Neural cell (in vitro differentiated cells): ENCODE measurements around the gene TRPT1. TPM values are rescaled to one million over a fixed set of nuclear protein-coding genes. Genes with fewer than 3 reads are reported as not detected.

Experiments
- H2AFZ ChIP-seq: fragments of 200-600, 300-800 bp; sonication (generic), shearing (Covaris generic); 2 replicates; pipeline ENCODE4 v1.6.0; 2014; ENCODE audit warnings: low read depth, mild to moderate bottlenecking, antibody characterized with exemption, low read length, moderate library complexity
- H3F3A ChIP-seq: fragments of 200-600 bp; shearing (Covaris generic); 2 replicates; pipeline ENCODE4 v1.6.1; 2016; ENCODE audit warnings: mild to moderate bottlenecking, moderate library complexity, mixed read lengths, antibody characterized with exemption, low read length; ENCODE audit not compliant: insufficient read depth, poor library complexity, severe bottlenecking
- H3K27ac ChIP-seq: fragments of 200-600, 300-800 bp; sonication (generic), shearing (Covaris generic); 2 replicates; pipeline ENCODE4 v1.5.1; 2014; ENCODE audit warnings: mild to moderate bottlenecking, low read length, moderate library complexity
- H3K27me3 ChIP-seq: fragments of 300-800, 200-600 bp; sonication (generic), shearing (Covaris generic); 2 replicates; pipeline ENCODE4 v1.6.0; 2014; ENCODE audit warnings: mild to moderate bottlenecking, low read depth, low read length, moderate library complexity; ENCODE audit not compliant: insufficient read depth
- H3K36me3 ChIP-seq: fragments of 300-800, 200-600 bp; sonication (generic), shearing (Covaris generic); 2 replicates; pipeline ENCODE4 v1.5.1; 2014; ENCODE audit warnings: mild to moderate bottlenecking, antibody characterized with exemption, low read length, moderate library complexity; ENCODE audit not compliant: insufficient read depth
- H3K4me2 ChIP-seq: fragments of 300-800, 200-600 bp; sonication (generic), shearing (Covaris generic); 2 replicates; pipeline ENCODE4 v1.6.0; 2014; ENCODE audit warnings: mild to moderate bottlenecking, low read length
- H3K4me3 ChIP-seq: fragments of 300-800, 200-600 bp; sonication (generic), shearing (Covaris generic); 2 replicates; pipeline ENCODE4 v1.5.1; 2014; ENCODE audit warnings: mild to moderate bottlenecking, low read length, moderate library complexity
- H3K79me2 ChIP-seq: fragments of 200-600 bp; shearing (Covaris generic); replicated peaks from 2 replicates; pipeline ENCODE4 v1.6.0; 2014; ENCODE audit warnings: mild to moderate bottlenecking, low read length, moderate library complexity; ENCODE audit not compliant: insufficient read depth
- H3K9ac ChIP-seq: fragments of 300-800, 200-600 bp; sonication (generic), shearing (Covaris generic); 2 replicates; pipeline ENCODE4 v1.6.1; 2016; ENCODE audit warnings: mild to moderate bottlenecking, low read length, mixed read lengths
- H3K9me2 ChIP-seq: fragments of 200-600 bp; shearing (Covaris generic); 2 replicates; pipeline ENCODE4 v1.6.1; 2016; ENCODE audit warnings: mild to moderate bottlenecking, low read length, mixed read lengths; ENCODE audit not compliant: insufficient read depth
- H3K9me3 ChIP-seq: fragments of 200-600, 300-800 bp; sonication (generic), shearing (Covaris generic); 2 replicates; pipeline ENCODE4 v1.6.1; 2016; ENCODE audit warnings: mild to moderate bottlenecking, mixed run types, low read length, moderate library complexity, mixed read lengths
- H4K20me1 ChIP-seq: fragments of 200-600 bp; shearing (Covaris generic); 2 replicates; pipeline ENCODE4 v1.6.1; 2016; ENCODE audit warnings: mild to moderate bottlenecking, mixed run types; ENCODE audit not compliant: insufficient read depth
- EP300 ChIP-seq: fragments of 450-650 bp; conservative IDR thresholded peaks from 2 replicates; pipeline ENCODE4 v1.6.1; 2014; ENCODE audit warnings: antibody characterized with exemption, mild to moderate bottlenecking, moderate library complexity; ENCODE audit not compliant: poor library complexity, severe bottlenecking
- EZH2 ChIP-seq: fragments of 200-600, 300-800 bp; shearing (Covaris generic), sonication (generic); IDR thresholded peaks from 2 replicates; pipeline ENCODE4 v1.6.1; 2014; ENCODE audit warnings: antibody characterized with exemption, low read length, borderline replicate concordance, mild to moderate bottlenecking; ENCODE audit not compliant: insufficient read depth, poor library complexity, severe bottlenecking
- MXI1 ChIP-seq: fragments of 450-650 bp; conservative IDR thresholded peaks from 2 replicates; pipeline ENCODE4 v1.6.1; 2014; ENCODE audit warnings: antibody characterized with exemption, mild to moderate bottlenecking; ENCODE audit not compliant: poor library complexity, severe bottlenecking
- POLR2AphosphoS5 ChIP-seq: IDR thresholded peaks from 2 replicates; pipeline ENCODE4 v1.6.1; 2012
- RAD21 ChIP-seq: fragments of 450-650 bp; conservative IDR thresholded peaks from 2 replicates; pipeline ENCODE4 v1.6.1; 2014; ENCODE audit warnings: antibody characterized with exemption, mild to moderate bottlenecking, moderate library complexity
- REST ChIP-seq: IDR thresholded peaks from 2 replicates; pipeline ENCODE4 v1.6.1; 2012; ENCODE audit warnings: borderline replicate concordance
- SMC3 ChIP-seq: fragments of 450-650 bp; conservative IDR thresholded peaks from 2 replicates; pipeline ENCODE4 v1.6.1; 2014; ENCODE audit warnings: antibody characterized with exemption, mild to moderate bottlenecking, moderate library complexity; ENCODE audit not compliant: poor library complexity
- TAF1 ChIP-seq: IDR thresholded peaks from 2 replicates; pipeline ENCODE4 v1.6.1; 2012; ENCODE audit warnings: low read depth
- polyA plus RNA-seq: library from polyadenylated mRNA; depleted of rRNA; stranded (reverse); fragments of >200 nt; gene quantifications from 2 replicates; pipeline ENCODE4 v1.2.3, GENCODE V29; 2014
- TF ChIP-seq, protein P1 (sequence below): fragments of 450-650 bp; IDR thresholded peaks from 2 replicates; pipeline ENCODE4 v1.5.1; 2014; ENCODE audit warnings: antibody characterized with exemption, mild to moderate bottlenecking, moderate library complexity; ENCODE audit not compliant: poor library complexity, severe bottlenecking

TRPT1 gene
- polyA plus RNA-seq, 1 donor from 2014 or later = 67.2 TPM

DNA sequence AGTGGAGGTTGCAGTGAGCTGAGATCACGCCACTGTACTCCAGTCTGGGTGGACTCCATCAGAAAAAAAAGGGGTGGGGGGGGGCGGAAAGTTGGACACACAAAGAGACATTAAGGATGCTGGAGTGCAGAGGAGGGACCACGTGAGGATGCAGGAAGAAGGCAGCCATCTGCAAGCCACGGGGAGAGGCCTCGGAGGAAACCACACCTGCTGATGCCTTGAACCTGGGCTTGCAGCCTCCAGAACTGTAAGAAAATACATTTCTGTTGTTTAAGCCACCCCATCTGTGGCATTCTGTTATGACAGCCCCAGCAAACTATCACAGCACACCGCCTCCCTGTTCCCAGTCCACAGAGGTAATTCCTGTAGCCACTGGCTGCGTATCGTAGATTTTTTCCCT lies 49.2 kb downstream of the TRPT1 start:
- H4K20me1 ChIP-seq = no peaks in the 10 kb centered on the region
- H3K4me2 ChIP-seq = no peak overlapping the region
- no peak overlapping the region for H3K4me3 ChIP-seq
- no peaks in the 10 kb centered on the region for H3K79me2 ChIP-seq
- TF ChIP-seq MXI1 = no peak
- TF ChIP-seq SMC3 = no peak
- no peak for TF ChIP-seq RAD21
- no peak for TF ChIP-seq REST
- TF ChIP-seq, protein P1, sequence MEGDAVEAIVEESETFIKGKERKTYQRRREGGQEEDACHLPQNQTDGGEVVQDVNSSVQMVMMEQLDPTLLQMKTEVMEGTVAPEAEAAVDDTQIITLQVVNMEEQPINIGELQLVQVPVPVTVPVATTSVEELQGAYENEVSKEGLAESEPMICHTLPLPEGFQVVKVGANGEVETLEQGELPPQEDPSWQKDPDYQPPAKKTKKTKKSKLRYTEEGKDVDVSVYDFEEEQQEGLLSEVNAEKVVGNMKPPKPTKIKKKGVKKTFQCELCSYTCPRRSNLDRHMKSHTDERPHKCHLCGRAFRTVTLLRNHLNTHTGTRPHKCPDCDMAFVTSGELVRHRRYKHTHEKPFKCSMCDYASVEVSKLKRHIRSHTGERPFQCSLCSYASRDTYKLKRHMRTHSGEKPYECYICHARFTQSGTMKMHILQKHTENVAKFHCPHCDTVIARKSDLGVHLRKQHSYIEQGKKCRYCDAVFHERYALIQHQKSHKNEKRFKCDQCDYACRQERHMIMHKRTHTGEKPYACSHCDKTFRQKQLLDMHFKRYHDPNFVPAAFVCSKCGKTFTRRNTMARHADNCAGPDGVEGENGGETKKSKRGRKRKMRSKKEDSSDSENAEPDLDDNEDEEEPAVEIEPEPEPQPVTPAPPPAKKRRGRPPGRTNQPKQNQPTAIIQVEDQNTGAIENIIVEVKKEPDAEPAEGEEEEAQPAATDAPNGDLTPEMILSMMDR = no peak
- TF ChIP-seq TAF1 = no peak
- no peak for TF ChIP-seq POLR2AphosphoS5
- TF ChIP-seq EZH2 = no peak
- TF ChIP-seq EP300 = no peak
- no peak overlapping the region for H3K27ac ChIP-seq
- H3K36me3 ChIP-seq = no peaks in the 10 kb centered on the region
- no peaks in the 10 kb centered on the region for H3K9me3 ChIP-seq
- H2AFZ ChIP-seq = no peak overlapping the region
- no peaks in the 10 kb centered on the region for H3F3A ChIP-seq
- H3K27me3 ChIP-seq = no peaks in the 10 kb centered on the region
- no peaks in the 10 kb centered on the region for H3K9me2 ChIP-seq
- no peak overlapping the region for H3K9ac ChIP-seq

Other genes with a start within 250 kb of the TRPT1 start
- gene OTUB1, start 239.7 kb downstream of the TRPT1 start, polyA plus RNA-seq = 103 and 131 TPM in 2 replicates
- 2.6 and 3.5 TPM in 2 replicates for gene FLRT1, start 190.3 kb downstream of the TRPT1 start, polyA plus RNA-seq
- 19.9 and 30.8 TPM in 2 replicates for gene MACROD1, start 60.1 kb downstream of the TRPT1 start, polyA plus RNA-seq
- 161 and 174 TPM in 2 replicates for gene STIP1, start 40.0 kb downstream of the TRPT1 start, polyA plus RNA-seq
- 0.89 TPM in 1 of 2 replicates, not detected in the other for gene FERMT3, start 19.5 kb downstream of the TRPT1 start, polyA plus RNA-seq
- 47.3 and 62.1 TPM in 2 replicates for gene NUDT22, start 88 bp upstream of the TRPT1 start, polyA plus RNA-seq
- gene DNAJC4, start 4.4 kb upstream of the TRPT1 start, polyA plus RNA-seq = 20.3 and 23.9 TPM in 2 replicates
- 4.8 and 6.1 TPM in 2 replicates for gene VEGFB, start 8.4 kb upstream of the TRPT1 start, polyA plus RNA-seq
- 36.9 and 47.4 TPM in 2 replicates for gene FKBP2, start 14.9 kb upstream of the TRPT1 start, polyA plus RNA-seq
- 400 and 475 TPM in 2 replicates for gene PPP1R14B, start 20.8 kb upstream of the TRPT1 start, polyA plus RNA-seq
- 2.1 and 3.4 TPM in 2 replicates for gene PLCB3, start 25.3 kb upstream of the TRPT1 start, polyA plus RNA-seq
- gene BAD, start 58.5 kb upstream of the TRPT1 start, polyA plus RNA-seq = 219 and 228 TPM in 2 replicates
- gene GPR137, start 59.7 kb upstream of the TRPT1 start, polyA plus RNA-seq = 34.1 and 40.1 TPM in 2 replicates
- 0.60 and 1.0 TPM in 2 replicates for gene KCNK4, start 65.1 kb upstream of the TRPT1 start, polyA plus RNA-seq
- gene CATSPERZ, start 74.2 kb upstream of the TRPT1 start, polyA plus RNA-seq = 3.4 TPM in 1 of 2 replicates, not detected in the other
- 29.0 and 30.0 TPM in 2 replicates for gene ESRRA, start 79.3 kb upstream of the TRPT1 start, polyA plus RNA-seq
- gene TRMT112, start 91.4 kb upstream of the TRPT1 start, polyA plus RNA-seq = 278 and 335 TPM in 2 replicates
- 452 and 489 TPM in 2 replicates for gene PRDX5, start 91.9 kb upstream of the TRPT1 start, polyA plus RNA-seq
- gene CCDC88B, start 114.0 kb upstream of the TRPT1 start, polyA plus RNA-seq = 1.3 and 5.4 TPM in 2 replicates
- 16.7 and 24.6 TPM in 2 replicates for gene RPS6KA4, start 133.0 kb upstream of the TRPT1 start, polyA plus RNA-seq